GM23248 (cell line): Measurements from ENCODE around the gene ZNF205. TPM values are rescaled to one million over a fixed set of nuclear protein-coding genes. Genes with fewer than 3 reads are reported as not detected.
"Not testable (repeated sequence)": the region's sequence is repeated elsewhere in the genome, so short reads cannot be mapped to it uniquely, and the experiment has no call there.

Experiments
- DNase-seq: peaks from one replicate; pipeline ENCODE4 v3.0.0-alpha.2; 2015
- H2AFZ ChIP-seq: fragments of 200-600 bp; sonication (generic); 2 replicates; pipeline ENCODE4 v1.6.1; 2016; ENCODE audit warnings: antibody characterized with exemption
- H3F3A ChIP-seq: fragments of 200-600 bp; sonication (generic); 2 replicates; pipeline ENCODE4 v1.6.1; 2016; ENCODE audit warnings: mild to moderate bottlenecking, antibody characterized with exemption, mixed run types; ENCODE audit not compliant: insufficient read depth
- H3K27ac ChIP-seq: fragments of 200-600 bp; sonication (generic); 2 replicates; pipeline ENCODE4 v1.5.1; 2016; ENCODE audit warnings: mild to moderate bottlenecking
- H3K27me3 ChIP-seq: fragments of 200-600 bp; sonication (generic); replicated peaks from 2 replicates; pipeline ENCODE4 v1.6.1; 2016; ENCODE audit warnings: mild to moderate bottlenecking; ENCODE audit not compliant: insufficient read depth
- H3K36me3 ChIP-seq: fragments of 200-600 bp; sonication (generic); 2 replicates; pipeline ENCODE4 v1.6.1; 2016; ENCODE audit warnings: low read depth, mild to moderate bottlenecking
- H3K4me1 ChIP-seq: fragments of 200-600 bp; sonication (generic); 2 replicates; pipeline ENCODE4 v1.6.1; 2016; ENCODE audit warnings: mild to moderate bottlenecking; ENCODE audit not compliant: insufficient read depth
- H3K4me2 ChIP-seq: fragments of 200-600 bp; sonication (generic); one replicate; pipeline ENCODE4 v1.6.1; 2016; ENCODE audit warnings: mild to moderate bottlenecking; ENCODE audit not compliant: unreplicated experiment
- H3K4me3 ChIP-seq: fragments of 200-600 bp; sonication (generic); 2 replicates; pipeline ENCODE4 v1.5.1; 2016; ENCODE audit warnings: mild to moderate bottlenecking
- H3K79me2 ChIP-seq: fragments of 200-600 bp; sonication (generic); 2 replicates; pipeline ENCODE4 v1.6.1; 2016; ENCODE audit warnings: mild to moderate bottlenecking; ENCODE audit not compliant: insufficient read depth
- H3K9ac ChIP-seq: fragments of 200-600 bp; sonication (generic); 2 replicates; pipeline ENCODE4 v1.6.1; 2016; ENCODE audit warnings: mild to moderate bottlenecking
- H3K9me2 ChIP-seq: fragments of 200-600 bp; sonication (generic); 2 replicates; pipeline ENCODE4 v1.6.1; 2016; ENCODE audit warnings: mixed run types, mild to moderate bottlenecking, moderate library complexity; ENCODE audit not compliant: insufficient read depth
- H3K9me3 ChIP-seq: fragments of 200-600 bp; sonication (generic); one replicate; pipeline ENCODE4 v1.6.1; 2017; ENCODE audit warnings: low read depth
- H4K20me1 ChIP-seq: fragments of 200-600 bp; sonication (generic); 2 replicates; pipeline ENCODE4 v1.6.0; 2016; ENCODE audit not compliant: insufficient read depth
- EZH2 ChIP-seq: fragments of 200-600 bp; sonication (generic); IDR thresholded peaks from 2 replicates; pipeline ENCODE4 v1.6.1; 2018; ENCODE audit warnings: antibody characterized with exemption, mild to moderate bottlenecking; ENCODE audit not compliant: insufficient read depth, poor library complexity, severe bottlenecking
- EZH2phosphoT487 ChIP-seq: fragments of 200-600 bp; sonication (generic); IDR thresholded peaks from 2 replicates; pipeline ENCODE4 v1.6.1; 2018; ENCODE audit warnings: antibody characterized with exemption, moderate library complexity, mild to moderate bottlenecking, low read depth; ENCODE audit not compliant: insufficient read depth
- WGBS, 2 experiments: methylation state at CpG; one replicate each; pipeline ENCODE4 v1.1.6; 2015 to 2017; ENCODE audit warnings: low lambda C conversion rate in 2 of 2, low coverage in 1 of 2; ENCODE audit errors: missing lambda C conversion rate in 2 of 2; 5-methylcytosine and 5-hydroxymethylcytosine counted together
- in situ Hi-C: fragments of 300-500 bp; cut with MboI; formaldehyde crosslinking; loops from 2 replicates; pipeline ENCODE4 v1.15.0; 2020
- polyA plus RNA-seq: library from polyadenylated mRNA; unstranded; fragments of >200 nt; fragmentation: Nextera tagmentation; extraction: Ambion mirVana; gene quantifications from 2 replicates; pipeline ENCODE4 v1.2.1, GENCODE V29; 2016
- total RNA-seq: library from RNA; depleted of rRNA; stranded (reverse); fragments of >200 nt; shearing (Covaris generic); gene quantifications from 2 replicates; pipeline ENCODE4 v1.2.3, GENCODE V29; 2014

Gene ZNF205
- total and polyA plus RNA-seq, 2 experiments from 2014 or later, result 4.4 to 14.6 TPM

- no peak overlapping the region for H2AFZ ChIP-seq
- TF ChIP-seq EZH2phosphoT487 (no peak), EZH2 (no peak)
- in situ Hi-C loops, result no loop called here
- H3F3A ChIP-seq, result no peaks in the 10 kb centered on the region
- peaks cover 42% of the 10 kb centered on the region for H3K79me2 ChIP-seq
- H3K4me2 ChIP-seq, result no peak overlapping the region
- no peaks in the 10 kb centered on the region for H4K20me1 ChIP-seq
- H3K27ac ChIP-seq, result no peak overlapping the region
- 90 to 94% methylated on average over 21 of the region's 21 CpGs for WGBS, 2 experiments
- no peak for DNase-seq
- H3K4me1 ChIP-seq, result peaks cover 7% of the 10 kb centered on the region; the same call in 1 of the 2 replicates
- no peaks in the 10 kb centered on the region for H3K9me2 ChIP-seq
- H3K27me3 ChIP-seq, result no peaks in the 10 kb centered on the region
- no peak overlapping the region for H3K4me3 ChIP-seq
- H3K9me3 ChIP-seq, result no peaks in the 10 kb centered on the region
- no peaks in the 10 kb centered on the region for H3K36me3 ChIP-seq
- no peak overlapping the region for H3K9ac ChIP-seq
Observed at GRCh38 chr16:3138342-3138741, 26.0 kb downstream of the ZNF205 start.

DNA sequence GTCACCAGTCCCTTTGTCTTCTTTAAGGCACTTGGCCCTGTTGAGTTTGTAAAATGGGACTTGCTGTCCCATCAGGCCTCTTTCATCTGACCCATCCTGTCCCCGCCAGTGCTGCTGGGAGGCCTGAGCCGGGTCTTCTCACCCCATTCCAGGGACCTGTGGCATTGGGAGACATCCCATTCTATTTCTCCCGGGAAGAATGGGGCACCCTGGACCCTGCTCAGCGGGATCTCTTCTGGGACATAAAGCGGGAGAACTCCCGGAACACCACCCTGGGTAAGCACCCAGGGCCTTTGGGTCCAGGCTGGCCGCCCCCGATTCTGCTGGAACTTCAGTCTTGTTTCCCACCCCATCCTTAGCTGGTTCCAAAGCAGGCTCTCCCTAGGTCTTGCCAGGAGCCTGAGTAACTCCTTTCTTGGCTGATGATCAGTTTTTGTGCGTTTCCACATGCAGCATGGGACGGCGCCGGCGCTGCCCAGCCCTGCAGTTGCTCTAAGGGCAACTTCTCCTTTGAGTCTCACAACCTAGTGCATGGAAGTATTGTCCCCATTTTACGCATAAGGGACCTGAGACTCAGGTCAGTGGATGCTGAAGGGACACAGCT is 26.5 kb downstream of the ZNF205 start:
- no peak overlapping the region for H3K4me3 ChIP-seq
- no peak overlapping the region for H2AFZ ChIP-seq
- TF ChIP-seq EZH2phosphoT487 (no peak), EZH2 (no peak)
- peaks cover 7% of the 10 kb centered on the region; the same call in 1 of the 2 replicates for H3K4me1 ChIP-seq
- in situ Hi-C loops, result no loop called here
- no peaks in the 10 kb centered on the region for H3K27me3 ChIP-seq
- no peaks in the 10 kb centered on the region for H3K9me2 ChIP-seq
- no peak overlapping the region for H3K9ac ChIP-seq
- no peak for DNase-seq
- 90% methylated on average over 14 of the region's 14 CpGs for WGBS, 2 experiments
- no peaks in the 10 kb centered on the region for H3K9me3 ChIP-seq
- no peaks in the 10 kb centered on the region for H3F3A ChIP-seq
- no peaks in the 10 kb centered on the region for H3K36me3 ChIP-seq
- no peaks in the 10 kb centered on the region for H4K20me1 ChIP-seq
- H3K79me2 ChIP-seq, result peaks cover 36% of the 10 kb centered on the region
- no peak overlapping the region for H3K27ac ChIP-seq
- no peak overlapping the region for H3K4me2 ChIP-seq

DNA sequence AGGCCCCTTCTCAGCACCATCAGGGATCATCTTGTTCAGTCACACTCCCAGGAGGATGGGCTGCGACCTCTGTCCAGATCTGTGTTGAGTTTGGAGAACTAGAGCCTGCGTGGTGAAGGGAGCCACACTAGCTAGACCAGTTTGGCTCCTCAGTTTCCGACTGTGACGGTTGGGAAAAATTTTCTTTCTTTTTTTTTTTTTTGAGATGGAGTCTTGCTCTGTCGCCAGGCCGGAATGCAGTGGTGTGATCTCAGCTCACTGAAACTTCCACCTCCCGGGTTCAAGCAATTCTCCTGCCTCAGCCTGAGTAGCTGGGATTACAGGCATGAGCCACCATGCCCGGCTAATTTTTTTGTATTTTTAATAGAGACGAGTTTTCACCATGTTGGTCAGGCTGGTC is 27.2 kb downstream of the ZNF205 start:
- H3K9me3 ChIP-seq, in situ Hi-C loops, H2AFZ ChIP-seq, H4K20me1 ChIP-seq, H3K27ac ChIP-seq, H3K36me3 ChIP-seq, H3K4me1 ChIP-seq, H3K4me2 ChIP-seq, H3K27me3 ChIP-seq, H3K4me3 ChIP-seq, H3K9me2 ChIP-seq, H3F3A ChIP-seq, H3K9ac ChIP-seq: not testable (repeated sequence)
- 79 to 87% methylated on average over 9 of the region's 9 CpGs for WGBS, 2 experiments
- DNase-seq, result peak; percentile 15
- H3K79me2 ChIP-seq, result peaks cover 29% of the 10 kb centered on the region

- no peak overlapping the region for H3K4me2 ChIP-seq
- H3K4me3 ChIP-seq, result no peak overlapping the region
Observed at GRCh38 chr16:3140603-3141427, 28.4 kb downstream of the ZNF205 start.

More at GRCh38 chr16:3140603-3141427, 28.4 kb downstream of the ZNF205 start:
- no peaks in the 10 kb centered on the region for H3K27me3 ChIP-seq
- no peaks in the 10 kb centered on the region for H3F3A ChIP-seq
- H3K9ac ChIP-seq, result no peak overlapping the region
- in situ Hi-C loops, result no loop called here
- no peak for TF ChIP-seq EZH2phosphoT487
- no peaks in the 10 kb centered on the region for H3K9me2 ChIP-seq
- H2AFZ ChIP-seq, result no peak overlapping the region
- WGBS, 2 experiments, result 94 to 96% methylated on average over 52 to 69 of the region's 69 CpGs
- peaks cover 6% of the 10 kb centered on the region; the same call in 1 of the 2 replicates for H3K4me1 ChIP-seq
- H3K79me2 ChIP-seq, result peaks cover 21% of the 10 kb centered on the region
- H4K20me1 ChIP-seq, result no peaks in the 10 kb centered on the region
- no peaks in the 10 kb centered on the region for H3K36me3 ChIP-seq
- DNase-seq, result no peak
- no peak overlapping the region for H3K27ac ChIP-seq
- no peaks in the 10 kb centered on the region for H3K9me3 ChIP-seq
